ENCODE results near the gene RGS17.
A peak's percentile ranks its signal among the peaks of the same experiment; 100 is the strongest.

RGS17 gene

DNA sequence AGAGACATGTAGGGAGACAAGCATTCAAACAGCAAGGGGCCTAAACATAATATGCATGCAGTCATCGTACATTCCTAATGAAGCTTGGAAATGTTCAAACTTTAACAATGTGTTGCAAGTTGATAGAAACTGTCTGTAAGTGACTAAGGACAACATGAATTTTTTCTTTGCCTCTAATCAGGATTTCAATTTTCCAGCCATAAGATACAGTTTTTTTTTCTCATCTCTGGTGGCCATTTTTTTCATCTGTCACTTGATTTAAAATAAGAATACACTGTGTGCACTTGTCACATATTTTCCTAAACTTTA, 106.4 kb downstream of the RGS17 start:
- H3K4me3 ChIP-seq (ENCODE audit: low read depth, low read length), result no peak overlapping the region
- DNase-seq, result no peak
- H3K36me3 ChIP-seq, result no peaks in the 10 kb centered on the region
- no peaks in the 10 kb centered on the region for H3K9me3 ChIP-seq
- H3K27me3 ChIP-seq, result no peaks in the 10 kb centered on the region
- TF ChIP-seq, protein P1, sequence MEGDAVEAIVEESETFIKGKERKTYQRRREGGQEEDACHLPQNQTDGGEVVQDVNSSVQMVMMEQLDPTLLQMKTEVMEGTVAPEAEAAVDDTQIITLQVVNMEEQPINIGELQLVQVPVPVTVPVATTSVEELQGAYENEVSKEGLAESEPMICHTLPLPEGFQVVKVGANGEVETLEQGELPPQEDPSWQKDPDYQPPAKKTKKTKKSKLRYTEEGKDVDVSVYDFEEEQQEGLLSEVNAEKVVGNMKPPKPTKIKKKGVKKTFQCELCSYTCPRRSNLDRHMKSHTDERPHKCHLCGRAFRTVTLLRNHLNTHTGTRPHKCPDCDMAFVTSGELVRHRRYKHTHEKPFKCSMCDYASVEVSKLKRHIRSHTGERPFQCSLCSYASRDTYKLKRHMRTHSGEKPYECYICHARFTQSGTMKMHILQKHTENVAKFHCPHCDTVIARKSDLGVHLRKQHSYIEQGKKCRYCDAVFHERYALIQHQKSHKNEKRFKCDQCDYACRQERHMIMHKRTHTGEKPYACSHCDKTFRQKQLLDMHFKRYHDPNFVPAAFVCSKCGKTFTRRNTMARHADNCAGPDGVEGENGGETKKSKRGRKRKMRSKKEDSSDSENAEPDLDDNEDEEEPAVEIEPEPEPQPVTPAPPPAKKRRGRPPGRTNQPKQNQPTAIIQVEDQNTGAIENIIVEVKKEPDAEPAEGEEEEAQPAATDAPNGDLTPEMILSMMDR (IDR thresholded peaks at IDR 0.05; ENCODE audit: low read depth, low read length), result no peak
- H3K4me1 ChIP-seq, result no peaks in the 10 kb centered on the region

DNA sequence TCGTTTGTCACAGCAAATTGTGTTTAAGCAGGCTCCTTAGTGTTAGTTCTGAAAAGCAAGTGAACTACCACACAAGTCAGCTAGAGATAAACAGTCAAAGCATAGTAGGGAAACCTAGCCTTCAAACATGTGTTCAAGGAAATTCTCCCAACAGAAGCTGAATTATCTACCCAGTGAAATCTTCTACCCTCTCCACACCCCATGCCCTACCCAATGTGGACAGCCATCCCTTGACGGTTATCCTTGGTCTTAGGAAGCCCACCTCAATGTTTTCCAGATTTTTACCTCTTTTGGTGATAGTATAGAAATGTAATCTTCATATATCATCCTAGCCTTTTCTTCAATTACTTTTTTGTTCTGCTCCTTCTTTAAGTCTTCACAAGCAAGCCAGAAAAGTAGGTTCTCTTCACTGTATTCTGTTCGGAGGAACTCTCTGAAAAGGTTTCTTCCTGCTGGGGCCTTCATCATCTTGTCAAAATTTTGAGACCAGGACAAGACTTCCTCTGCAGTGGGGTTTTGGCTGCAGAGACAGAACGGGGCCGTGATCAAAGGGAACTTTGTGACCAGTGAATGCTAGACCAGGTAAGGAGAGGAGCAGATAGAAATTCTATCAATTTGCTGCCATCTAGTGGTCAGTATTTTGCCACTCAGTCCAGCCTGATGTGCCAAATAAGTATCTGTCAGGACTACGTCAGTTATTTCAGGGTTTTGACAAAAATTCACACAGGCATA, 106.9 kb downstream of the RGS17 start:
- no peaks in the 10 kb centered on the region for H3K27me3 ChIP-seq
- H3K4me3 ChIP-seq (ENCODE audit: low read depth, low read length), result no peak overlapping the region
- DNase-seq, result peak; percentile 41
- H3K36me3 ChIP-seq, result no peaks in the 10 kb centered on the region
- TF ChIP-seq, protein P1 (IDR thresholded peaks at IDR 0.05; ENCODE audit: low read depth, low read length), result peak; percentile 84
- H3K4me1 ChIP-seq, result no peaks in the 10 kb centered on the region
- no peaks in the 10 kb centered on the region for H3K9me3 ChIP-seq

DNA sequence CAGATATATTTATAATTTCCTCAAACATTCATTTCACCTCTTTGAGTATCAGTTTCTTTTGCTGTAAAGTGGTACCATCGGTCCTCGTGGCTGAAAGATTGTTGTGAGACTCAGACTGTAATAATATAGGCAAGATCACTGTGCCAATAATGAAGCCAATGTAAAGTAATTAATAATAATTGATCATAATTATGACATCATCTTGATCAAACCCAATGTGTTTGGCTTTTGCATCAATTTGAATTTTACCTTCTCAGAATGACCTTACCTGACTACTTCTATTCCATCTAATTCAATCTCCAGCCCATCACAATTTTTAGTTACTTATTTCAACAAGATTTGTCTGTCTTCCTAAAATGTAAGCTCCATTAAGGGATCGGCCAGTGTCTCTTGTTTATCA, 112.7 kb downstream of the RGS17 start:
- Histone ChIP-seq H3K27me3 (no peaks in the 10 kb centered on the region), H3K4me3 (ENCODE audit: low read depth, low read length) (no peak overlapping the region), H3K9me3 (no peaks in the 10 kb centered on the region), H3K4me1 (no peaks in the 10 kb centered on the region), H3K36me3 (no peaks in the 10 kb centered on the region)
- no peak for DNase-seq
- TF ChIP-seq, protein P1 (IDR thresholded peaks at IDR 0.05; ENCODE audit: low read depth, low read length), result no peak

DNA sequence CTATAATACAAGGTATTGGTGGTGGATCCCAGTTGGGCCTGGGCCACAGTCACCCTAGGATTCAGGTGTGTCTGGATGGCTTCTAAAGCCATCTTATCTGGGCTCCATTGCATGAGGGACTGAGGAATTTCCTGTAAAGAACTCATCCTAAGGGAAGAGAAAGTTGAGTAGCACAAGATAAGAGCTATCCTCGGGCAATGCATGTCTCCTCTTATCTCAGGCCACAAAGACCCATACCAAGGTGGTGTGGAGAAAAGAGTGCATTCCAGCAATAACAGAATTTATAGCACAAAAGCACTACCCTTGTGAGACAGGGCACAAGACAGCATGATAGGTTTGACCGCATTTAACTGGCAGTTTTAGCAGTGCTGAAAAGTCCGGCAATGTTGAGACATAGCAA, 114.2 kb downstream of the RGS17 start:
- H3K9me3 ChIP-seq, result no peaks in the 10 kb centered on the region
- no peaks in the 10 kb centered on the region for H3K36me3 ChIP-seq
- DNase-seq, result no peak
- no peak overlapping the region for H3K4me3 ChIP-seq (ENCODE audit: low read depth, low read length)
- H3K4me1 ChIP-seq, result no peaks in the 10 kb centered on the region
- TF ChIP-seq, protein P1 (IDR thresholded peaks at IDR 0.05; ENCODE audit: low read depth, low read length), result no peak
- no peaks in the 10 kb centered on the region for H3K27me3 ChIP-seq

- TF ChIP-seq, protein P1 (IDR thresholded peaks at IDR 0.05; ENCODE audit: low read depth, low read length), result no peak
- Histone ChIP-seq H3K36me3 (no peaks in the 10 kb centered on the region), H3K9me3 (no peaks in the 10 kb centered on the region), H3K27me3 (no peaks in the 10 kb centered on the region), H3K4me3 (ENCODE audit: low read depth, low read length) (no peak overlapping the region), H3K4me1 (no peaks in the 10 kb centered on the region)
- DNase-seq, result no peak
Measured at GRCh38 chr6:153015094-153015640, 115.9 kb downstream of the RGS17 start.

GRCh38 chr6:153013438-153013837, 117.6 kb downstream of the RGS17 start:
- no peaks in the 10 kb centered on the region for H3K4me1 ChIP-seq
- H3K9me3 ChIP-seq, result no peaks in the 10 kb centered on the region
- TF ChIP-seq, protein P1 (IDR thresholded peaks at IDR 0.05; ENCODE audit: low read depth, low read length), result no peak
- no peaks in the 10 kb centered on the region for H3K27me3 ChIP-seq
- H3K36me3 ChIP-seq, result no peaks in the 10 kb centered on the region
- no peak for DNase-seq
- H3K4me3 ChIP-seq (ENCODE audit: low read depth, low read length), result no peak overlapping the region
